ENCODE results near the gene CLBA1.

DNA sequence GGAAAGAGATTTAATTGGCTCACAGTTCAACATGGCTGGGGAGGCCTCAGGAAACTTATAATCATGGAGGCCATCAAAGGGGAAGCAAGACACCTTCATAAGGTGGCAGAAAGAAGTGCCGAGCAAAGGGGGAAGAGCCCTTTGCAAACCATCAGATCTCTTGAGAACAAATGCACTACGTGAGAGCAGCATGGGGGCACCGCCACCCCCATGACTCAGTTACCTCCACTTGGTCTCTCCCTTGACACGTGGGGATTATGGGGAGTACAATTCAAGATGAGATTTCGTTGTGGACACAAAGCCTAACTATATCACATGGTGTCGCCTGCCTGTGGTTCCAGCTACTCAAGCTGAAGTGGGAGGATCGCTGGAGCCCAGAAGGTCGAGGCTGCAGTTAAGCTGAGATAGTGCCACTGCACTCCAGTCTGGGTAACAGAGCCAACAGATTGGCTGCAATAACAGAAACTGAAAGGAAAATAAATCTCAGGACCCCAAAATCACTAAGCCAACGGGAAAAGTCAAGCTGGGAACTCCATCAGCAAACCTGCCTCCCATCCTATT is 45.3 kb downstream of the CLBA1 start:
- TF ChIP-seq SUZ12 (IDR thresholded peaks at IDR 0.05; ENCODE audit: extremely low read depth, insufficient read depth, insufficient read length) (no peak), YY1 (IDR thresholded peaks at IDR 0.05; ENCODE audit: insufficient read depth, insufficient read length) (no peak)

All from NT2/D1 (cell line).